Tongue (tissue), 2 donors: ENCODE data around the gene TSEN54. TPM values are rescaled to one million over a fixed set of nuclear protein-coding genes. Genes with fewer than 3 reads are reported as not detected.
"Not testable (repeated sequence)": the region's sequence is repeated elsewhere in the genome, so short reads cannot be mapped to it uniquely, and the experiment has no call there.

Source experiments
- DNase-seq: peaks from one replicate; pipeline ENCODE4 v3.0.0-alpha.2; 2015
- total RNA-seq: library from RNA; depleted of rRNA; stranded (reverse); fragments of >200 nt; gene quantifications from one replicate; pipeline ENCODE4 v1.2.3, GENCODE V29; 2014

Gene TSEN54
- total RNA-seq, 1 donor from 2014 or later: 22.9 TPM

DNA sequence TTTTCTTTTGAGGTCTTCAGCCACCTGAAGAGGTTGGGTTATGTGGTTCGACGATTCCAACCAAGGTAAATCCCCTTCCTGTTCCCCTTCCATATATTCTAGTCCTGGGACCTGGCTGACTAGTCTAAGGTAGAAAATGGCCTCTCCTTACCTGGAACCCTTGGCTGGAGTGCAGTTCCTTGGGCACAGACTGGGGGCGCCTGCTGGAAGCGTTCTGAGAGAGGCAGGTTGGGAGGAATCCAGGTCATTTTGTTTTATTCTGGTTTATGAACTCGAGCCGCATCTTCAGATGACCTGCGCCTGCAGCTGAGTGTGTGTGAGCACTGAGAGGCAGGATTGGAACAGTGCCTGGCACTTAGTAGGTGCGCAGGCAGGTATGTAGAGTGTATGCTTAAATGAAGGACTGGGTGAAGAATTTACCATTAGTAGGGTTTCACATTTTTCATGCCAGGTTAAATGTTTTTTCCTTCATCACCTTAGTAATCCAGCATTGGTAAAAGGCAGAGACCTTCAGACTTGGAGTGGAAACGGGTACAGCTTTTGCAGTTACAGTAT is 2.7 kb downstream of the TSEN54 start:
- no peak for DNase-seq

DNA sequence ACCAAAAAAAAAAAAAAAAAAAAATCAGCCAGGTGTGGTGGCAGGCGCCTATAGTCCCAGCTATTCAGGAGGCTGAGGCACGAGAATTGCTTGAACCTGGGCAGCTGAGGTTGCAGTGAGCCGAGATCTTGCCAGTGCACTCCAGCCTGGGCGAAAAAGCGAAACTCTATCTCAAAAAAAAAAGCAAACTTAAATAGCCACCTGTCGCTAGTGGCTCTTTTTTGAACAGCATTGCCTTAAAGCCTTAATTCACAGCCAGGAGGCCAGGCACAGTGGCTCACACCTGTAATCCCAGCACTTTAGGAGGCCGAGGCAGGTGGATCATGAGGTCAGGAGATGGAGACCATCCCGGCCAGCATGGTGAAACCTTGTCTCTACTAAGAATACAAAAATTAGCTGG is 4.1 kb downstream of the TSEN54 start:
- not testable (repeated sequence) for DNase-seq

DNA sequence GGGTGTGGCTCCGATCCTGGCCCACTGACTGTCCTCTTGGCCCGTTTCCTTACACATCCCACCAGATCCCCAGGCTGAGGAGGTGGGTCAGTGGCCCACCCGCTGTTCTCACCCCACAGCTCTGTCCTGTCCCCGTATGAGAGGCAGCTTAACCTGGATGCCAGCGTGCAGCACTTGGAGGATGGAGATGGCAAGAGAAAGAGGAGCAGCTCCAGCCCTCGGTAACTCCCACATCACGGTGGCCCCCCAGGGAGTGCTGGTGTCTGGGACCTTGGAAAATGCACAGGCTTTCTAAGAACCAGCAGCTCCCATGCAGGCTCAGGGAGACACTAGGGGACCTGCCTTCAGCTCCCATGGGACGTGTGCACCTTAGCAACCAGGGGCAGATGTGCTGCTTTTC is 5.0 kb downstream of the TSEN54 start:
- DNase-seq: no peak

DNA sequence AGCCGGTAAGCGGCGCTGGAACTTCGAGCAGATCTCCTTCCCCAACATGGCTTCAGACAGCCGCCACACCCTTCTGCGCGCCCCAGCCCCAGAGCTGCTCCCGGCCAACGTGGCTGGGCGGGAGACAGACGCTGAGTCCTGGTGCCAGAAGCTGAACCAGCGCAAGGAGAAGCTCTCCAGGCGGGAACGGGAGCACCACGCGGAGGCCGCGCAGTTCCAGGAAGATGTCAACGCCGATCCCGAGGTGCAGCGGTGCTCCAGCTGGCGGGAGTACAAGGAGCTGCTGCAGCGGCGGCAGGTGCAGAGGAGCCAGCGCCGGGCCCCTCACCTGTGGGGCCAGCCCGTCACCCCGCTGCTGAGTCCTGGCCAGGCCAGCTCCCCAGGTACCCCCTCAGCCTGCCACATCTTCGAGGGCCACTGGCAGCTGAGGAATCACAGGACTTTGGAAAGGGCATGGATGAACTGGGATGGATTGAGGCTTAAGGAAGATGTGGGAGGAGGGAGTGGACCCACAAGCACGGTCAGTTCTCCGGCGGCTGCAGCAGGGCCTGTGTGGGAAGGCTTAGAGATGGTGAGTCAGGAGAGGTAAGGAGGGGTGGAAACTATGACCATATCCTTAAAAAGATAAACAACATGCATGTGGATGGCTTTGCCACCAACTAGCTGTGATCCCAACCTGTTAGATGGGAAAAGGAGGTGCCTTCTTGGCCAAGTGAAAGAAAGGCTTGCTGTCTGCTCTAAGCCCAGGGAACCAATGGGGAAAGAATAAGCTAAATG is 5.8 kb downstream of the TSEN54 start:
- no peak for DNase-seq

DNA sequence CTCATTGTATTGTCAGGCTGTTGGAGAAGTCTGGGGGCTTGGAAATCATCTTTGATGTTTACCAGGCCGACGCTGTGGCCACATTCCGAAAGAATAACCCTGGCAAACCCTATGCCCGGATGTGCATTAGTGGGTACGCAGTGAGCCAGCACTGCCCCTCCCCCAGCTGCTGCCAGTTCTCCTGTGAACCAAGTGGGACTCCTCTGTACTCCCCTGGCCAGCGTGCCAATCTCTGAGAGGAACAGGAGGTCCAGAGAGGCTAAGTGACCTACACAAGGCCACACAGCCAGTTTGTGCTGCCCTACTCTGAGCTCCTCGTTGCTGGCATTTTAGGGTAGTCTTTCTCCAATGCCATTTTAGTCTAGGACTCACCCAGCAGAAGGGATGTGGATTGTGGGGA is 7.3 kb downstream of the TSEN54 start:
- DNase-seq: no peak

DNA sequence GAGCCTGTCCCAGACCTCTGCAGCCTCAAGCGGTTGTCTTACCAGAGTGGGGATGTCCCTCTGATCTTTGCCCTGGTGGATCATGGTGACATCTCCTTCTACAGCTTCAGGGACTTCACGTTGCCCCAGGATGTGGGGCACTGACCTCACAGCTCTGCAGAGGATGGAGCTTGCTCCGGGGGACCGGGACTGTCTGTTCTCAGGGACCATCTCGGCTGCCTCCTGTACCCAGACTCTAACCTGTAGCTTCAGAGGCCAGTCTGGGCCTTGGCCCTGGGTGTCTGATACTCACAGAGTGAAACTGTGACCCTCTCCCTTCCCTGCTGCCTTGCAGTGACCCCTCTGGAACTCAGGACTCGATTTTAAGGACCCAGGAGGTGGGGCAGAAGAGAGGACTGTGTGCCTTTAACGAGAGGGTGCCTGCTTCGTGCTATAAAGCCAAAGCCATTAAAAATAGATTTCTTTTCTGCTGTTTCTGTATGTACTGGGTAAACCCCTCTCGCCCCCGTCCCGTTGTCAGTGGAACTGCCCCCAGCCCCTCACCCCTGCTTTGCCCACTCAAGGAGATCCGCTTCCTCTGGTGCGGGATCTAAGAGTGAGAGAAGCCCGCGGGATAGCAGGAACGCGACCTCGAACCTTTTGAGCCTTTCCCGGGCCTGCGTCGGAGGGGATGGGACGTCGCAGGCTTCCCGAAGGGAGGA is 8.1 kb downstream of the TSEN54 start:
- no peak for DNase-seq

DNA sequence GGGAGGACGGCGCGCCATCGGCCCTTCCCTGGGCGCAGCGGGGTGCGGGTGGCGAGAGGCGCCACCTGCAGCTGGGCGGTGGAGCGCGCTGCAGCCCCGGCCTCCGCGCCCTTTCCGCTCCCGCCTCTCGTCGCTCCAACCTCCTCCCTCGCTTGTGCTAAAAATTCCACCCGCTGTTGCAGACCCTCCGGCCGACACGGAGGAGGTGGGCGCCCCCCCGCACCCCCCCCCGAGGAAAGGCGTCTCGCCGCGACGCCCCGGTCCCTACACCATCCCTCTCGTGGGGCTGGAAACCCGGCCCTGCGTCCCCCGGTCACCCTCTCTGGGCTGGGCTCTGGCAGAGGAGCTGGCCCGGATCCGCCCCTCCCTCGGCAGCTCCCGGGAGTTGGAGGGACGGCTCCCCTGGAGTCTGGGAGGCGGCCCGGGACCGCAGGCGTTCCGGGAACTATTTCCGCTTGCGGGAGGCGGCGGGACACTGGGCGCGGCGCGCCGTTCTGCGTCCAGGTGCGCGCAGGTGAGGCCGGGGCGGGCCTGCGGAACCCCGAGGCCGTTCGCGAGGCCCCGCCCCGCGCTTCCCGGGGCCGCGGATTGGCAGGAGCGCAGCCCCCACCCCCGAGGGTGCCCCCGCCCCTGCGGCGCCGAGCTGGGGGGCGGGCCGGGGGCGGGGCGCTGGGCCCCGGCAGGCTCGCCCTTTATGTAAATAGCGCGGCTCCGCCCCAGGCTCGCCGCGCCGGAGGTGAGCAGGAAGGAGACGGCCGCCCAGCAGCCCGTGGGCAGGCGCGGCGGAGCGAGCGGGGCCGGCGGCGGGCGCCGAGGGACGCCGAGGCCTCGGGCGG is 8.9 kb downstream of the TSEN54 start, which contains the start of gene LLGL2:
TSS of gene LLGL2 (plus strand) at position 728 of the 836 bp plus-strand sequence. CDS start 17,730 bp downstream, outside the sequence.
- peak; percentile 85 for DNase-seq

DNA sequence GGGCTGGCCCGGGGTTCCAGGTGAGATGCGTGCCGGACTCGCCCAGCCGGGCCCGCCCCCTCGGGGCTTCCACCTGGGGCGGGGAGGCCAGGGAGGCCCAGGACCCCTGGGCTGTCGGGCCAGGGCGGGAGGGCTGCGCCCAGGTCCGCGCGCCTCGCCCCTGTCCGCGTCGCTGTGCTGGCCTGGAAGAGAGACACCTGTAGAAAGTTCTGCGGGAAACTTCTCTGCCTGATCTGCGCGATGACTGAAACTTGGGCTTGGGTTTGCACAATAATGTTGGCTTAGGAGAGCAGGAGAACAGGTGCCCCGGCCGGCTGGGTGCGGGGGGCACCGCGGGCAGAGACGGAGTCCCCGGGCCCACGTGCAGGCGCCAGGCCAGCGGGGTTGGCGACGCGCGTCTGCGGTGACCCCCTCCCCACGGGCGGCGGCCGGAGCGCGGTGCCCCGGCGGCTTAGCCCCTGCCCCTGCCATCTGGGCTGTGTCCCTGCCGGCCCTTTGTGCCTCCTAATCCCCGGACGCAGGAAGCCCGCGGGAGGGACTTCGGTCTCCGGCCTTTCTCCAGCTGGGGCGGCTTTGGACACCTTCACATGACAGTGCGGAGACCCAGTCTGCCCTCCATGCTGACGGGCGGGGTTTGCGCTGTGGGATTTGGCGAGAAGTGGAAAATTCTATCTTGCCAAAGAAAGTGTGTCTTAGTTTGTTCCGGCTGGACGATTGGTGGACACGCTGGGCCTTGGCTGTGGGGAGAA is 9.7 kb downstream of the TSEN54 start:
- no peak for DNase-seq

DNA sequence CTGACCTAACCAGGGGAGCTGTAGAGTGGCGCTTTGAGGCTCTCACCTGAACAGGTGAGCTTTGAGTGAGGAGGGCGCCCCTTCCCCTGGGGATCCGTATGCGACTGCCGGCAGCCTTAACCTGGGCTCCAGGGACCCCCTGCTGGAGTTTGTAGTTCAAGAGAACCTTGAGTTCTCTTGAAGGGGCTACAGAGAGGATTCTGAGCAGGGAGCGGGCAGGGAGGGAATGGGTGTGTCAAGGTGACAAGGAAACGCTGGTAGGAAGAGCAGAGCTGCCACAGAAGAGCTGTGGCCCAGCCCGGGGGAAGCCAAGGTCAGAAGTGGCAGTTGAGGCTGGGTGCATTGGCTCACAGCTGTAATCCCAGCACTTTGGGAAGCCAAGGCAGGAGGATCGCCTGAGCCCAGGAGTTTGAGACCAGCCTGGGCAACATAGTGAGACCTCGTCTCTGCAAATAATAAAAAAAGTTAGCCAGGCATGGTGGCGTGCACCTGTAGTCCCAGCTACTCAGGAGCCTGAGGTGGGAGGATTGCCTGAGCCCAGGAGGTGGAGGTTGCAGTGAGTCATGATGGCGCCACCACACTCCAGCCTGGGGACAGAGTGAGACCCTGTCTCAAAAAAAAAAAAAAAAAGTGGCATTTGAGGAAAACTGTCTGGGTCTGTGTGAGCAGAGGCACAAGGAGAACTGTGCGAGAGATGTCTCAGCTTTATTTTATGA is 10.4 kb downstream of the TSEN54 start:
- no peak for DNase-seq

DNA sequence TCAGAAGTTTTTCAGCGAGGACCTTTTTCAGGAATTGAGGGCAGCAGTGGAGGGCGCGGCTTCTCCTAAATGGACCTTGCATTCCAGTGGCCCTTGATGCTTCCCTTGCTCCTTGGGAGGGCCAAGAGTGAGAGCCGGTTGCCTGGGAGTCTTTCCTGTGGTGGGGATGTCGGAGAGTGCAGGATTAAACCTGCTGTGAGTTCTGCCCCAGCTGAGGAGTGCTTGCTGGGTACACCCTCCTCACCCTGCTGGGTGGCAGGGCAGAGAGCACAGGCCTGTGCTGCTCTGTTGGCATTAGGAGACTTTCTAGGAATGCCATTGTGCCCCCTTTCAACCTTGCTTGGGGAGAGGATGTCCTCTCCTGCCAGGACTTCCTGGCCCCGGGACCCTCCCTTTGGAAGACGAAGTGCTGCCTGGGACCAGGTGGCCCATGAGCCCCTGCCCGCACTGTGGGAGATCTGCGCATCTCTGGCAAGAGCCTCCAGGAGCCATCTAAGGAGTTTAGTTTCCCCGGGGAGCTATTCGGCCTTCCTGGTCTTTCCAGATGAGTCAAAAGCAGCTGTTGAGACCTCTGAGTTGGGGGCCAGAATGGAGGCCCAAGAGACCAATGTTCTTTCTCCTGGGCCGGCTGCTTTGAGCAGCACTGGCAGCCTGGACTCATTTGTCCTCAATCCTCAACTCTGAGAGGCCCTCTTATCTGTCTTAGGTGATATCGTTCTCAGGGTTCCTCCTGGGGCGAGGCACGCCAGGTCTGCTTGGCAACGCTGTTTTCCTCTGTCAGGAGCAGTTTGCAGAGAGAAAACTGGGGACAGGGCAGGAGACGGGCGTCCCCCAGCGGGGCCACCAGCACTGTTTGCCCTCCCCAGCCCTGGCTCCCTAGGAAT is 14.8 kb downstream of the TSEN54 start:
- no peak for DNase-seq

DNA sequence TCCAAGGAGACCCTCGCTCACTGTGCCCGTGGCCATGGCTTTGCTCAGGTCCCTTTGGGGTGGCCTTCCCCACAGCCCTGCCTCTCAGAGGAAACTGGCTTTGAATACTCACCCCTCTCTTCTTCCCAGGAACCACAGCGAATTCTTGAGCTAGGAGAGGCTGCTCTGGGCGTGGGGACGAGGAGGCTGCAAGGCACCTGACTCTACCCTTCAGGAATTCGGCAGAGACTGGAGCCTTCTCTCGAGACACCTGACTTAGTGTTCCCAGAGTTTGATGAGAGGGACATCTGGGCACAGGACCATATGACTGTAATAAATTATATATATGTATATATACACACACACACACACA is 15.4 kb downstream of the TSEN54 start:
- no peak for DNase-seq

DNA sequence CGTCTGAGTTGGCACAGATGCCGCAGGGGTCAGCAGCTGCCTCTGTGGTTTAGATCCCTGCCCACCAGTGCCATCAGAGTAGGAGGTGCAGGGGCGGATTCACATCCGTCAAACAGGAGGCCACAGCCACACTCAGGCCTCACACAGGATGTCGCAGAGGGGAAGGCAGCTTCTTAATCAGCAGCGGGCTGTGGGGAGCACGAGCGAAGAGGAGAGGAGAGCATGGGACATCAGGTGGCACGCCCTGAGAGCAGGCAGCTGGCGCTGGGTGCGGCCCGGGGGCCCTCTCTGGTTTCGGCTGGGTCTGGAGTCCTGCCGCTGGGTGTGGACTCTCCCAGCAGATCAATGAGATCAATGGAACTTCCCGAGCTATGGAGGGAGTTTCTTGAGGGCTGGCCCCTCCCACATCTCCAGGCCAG is 18.8 kb downstream of the TSEN54 start:
- peak; percentile 41 for DNase-seq

DNA sequence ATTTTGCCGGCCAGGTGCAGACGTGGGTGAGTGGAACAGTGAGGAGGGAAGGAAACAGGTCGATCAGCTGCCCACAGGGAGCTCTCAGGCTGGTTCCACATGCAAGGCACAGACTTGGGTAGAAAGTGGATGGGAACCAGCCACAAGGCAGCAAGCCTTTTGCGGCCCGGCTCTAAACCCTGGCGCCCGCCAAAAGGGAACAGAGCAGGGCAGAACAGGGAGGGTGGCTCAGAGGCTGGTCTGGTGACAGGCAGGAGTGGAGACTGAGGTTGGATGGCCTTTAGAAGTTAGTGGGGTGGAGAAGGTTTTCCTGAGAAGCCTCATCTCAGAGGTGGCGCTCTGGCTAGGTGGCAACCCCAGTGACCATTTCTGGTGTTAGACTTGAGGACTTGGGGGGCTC is 19.5 kb downstream of the TSEN54 start:
- DNase-seq: no peak

DNA sequence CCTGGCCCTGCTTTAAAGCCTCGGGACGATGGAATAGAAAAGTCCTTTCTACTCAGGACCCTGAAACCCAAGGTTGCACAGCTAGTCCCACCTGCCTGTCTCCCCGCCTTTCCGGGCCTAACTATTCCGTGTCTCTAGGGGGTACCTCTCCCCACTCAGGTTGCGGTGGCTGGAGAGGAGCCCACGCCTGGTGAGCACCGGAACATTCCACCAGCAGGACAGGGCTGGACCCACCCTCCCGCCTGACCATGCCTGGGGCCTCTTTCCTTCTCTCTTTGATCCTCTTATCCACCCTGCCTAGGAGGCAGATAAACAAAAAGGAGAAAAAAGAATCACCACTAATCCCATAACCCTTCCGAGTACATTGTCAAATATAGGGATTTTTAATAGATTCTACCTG is 20.0 kb downstream of the TSEN54 start:
- DNase-seq: no peak

DNA sequence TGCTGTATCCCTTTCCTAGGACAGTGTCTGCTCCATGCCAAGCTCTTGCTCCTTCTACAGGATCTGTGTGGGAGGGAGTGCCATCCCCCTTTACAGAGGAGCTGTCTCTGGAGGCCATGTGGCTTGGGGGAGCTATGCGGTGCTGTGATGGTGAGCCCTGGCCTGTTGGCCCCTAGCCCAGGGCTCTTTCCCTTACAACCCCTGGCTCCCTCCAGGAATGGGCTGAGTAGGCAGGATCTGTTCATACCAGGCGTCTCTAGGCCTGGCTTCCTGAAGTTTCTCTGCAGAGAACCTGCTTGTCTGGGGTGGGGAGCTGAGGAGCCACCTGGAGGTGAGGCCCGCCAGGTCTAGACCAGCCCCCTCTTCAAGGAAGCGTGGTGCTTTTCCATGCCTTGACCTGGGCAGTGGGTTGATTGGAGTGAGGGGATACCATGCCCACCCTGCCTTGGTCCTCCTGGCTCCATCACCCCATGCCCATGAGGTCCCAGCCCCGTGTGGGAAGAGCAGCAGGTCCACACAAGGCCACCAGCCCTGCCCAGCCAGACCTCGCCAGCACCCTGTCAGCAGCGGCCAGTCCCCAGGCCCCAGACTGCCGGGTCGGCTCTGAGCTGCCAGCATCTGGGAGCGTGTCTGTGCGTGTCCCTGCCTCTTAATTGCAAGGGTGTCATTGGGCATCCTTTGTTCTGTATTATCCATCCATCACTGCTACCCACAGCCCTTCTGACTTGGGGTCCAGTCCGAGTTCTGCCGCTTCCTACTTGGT is 23.8 kb downstream of the TSEN54 start:
- DNase-seq: no peak

DNA sequence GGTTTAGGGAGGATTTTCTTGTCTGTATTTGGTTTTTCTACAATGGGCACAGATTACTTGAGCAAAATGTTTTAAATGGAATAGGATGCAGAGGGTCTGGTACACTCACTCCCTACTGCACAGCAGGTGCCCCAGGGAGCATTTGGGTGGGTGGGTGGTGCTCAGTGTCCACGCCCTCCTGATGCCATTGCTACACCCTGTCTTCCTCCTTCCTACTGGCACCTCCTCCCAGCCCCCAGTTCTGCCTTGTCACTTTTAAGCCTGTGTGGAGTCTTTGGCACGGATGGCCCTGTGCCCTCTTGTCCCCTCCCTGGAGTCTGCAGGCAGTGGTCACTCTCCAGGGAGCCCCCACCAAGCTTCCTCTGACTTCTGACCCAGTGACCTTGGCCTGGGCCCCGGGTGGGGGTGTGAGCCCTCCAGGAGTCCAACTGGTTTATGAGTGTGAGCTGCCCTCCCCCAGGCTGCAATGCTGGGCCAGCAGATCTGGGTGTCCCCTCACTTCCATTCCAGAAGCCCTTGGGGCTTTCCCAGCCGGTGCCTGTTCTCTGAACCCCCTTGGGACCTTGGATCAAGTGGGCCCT is 24.7 kb downstream of the TSEN54 start:
- no peak for DNase-seq

DNA sequence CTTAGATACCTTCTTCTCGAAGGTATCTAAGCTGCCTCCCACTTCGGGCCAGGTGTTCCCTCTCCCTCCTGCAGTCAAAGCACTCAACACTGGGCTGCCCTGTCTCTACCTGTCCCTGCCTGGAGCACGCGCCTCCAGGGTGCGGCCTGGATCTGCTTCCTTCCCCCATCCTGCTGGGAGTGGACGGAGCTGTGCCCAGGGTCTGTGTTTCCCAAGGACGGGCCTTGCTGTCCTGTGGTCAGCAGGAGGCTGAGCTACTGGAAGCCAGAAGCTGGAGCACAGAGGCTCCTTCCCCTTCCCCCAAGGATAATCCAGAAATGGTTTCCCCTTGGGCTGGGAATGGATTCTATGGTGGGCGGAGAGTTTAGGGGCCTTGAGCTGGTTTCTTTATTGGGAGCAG is 25.9 kb downstream of the TSEN54 start:
- DNase-seq: no peak

DNA sequence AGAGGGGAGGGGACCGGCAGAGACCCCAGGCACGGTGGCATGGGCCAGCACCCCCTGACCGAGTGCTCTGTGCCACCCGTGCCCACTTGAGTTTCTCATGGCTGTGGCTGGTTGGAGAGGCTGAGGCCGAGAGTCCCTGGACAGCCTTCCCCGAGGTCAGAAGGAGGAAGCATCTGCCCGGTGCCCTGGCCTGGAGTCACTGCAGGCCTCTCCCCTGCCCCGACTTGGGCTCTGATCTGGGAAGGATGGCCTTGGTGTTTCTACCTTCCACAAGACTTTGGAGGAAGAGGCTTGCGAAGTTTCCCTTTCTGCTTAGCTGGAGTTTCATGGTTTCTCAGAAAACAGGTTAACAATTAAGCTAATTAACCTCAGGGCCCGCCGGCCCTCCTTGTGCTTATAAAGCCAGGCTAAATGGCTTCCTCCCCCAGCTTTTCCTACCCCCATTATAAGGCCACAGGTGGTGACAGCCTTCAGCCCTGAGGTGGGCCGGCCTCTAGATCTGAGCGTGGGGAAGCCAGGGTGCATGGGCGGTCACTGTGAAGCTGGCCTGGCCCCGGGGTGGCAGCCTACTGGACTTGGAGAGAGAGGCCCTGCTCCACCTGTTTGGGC is 26.5 kb downstream of the TSEN54 start:
- no peak for DNase-seq

DNA sequence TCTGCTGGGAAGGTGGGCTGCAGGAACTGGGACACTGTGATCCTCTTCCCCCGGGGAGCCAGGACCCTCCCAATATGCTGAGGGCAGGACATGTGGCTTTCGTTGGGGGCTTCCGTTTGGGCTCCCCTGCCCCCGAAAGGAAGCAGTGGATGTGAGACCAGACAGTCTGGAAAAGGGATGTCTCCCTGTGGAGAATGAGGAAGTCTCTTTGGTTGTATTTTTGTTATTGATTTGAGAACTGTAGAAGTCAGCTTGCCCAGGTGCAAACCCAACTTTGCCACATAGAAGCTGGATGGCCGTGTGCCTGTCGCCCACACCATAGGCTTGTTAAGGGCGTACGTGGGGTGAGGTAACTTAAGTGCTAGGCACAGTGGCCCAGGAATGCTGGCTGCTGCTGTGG is 27.9 kb downstream of the TSEN54 start:
- no peak for DNase-seq
